Neuronal stem cell (in vitro differentiated cells): ENCODE measurements around the gene RNF44.

Experiments used
- DNase-seq: peaks from one replicate; pipeline ENCODE4 v3.0.0-alpha.2; 2013; ENCODE audit warnings: low spot score
- H2AFZ ChIP-seq: one replicate; pipeline ENCODE4 v1.6.1; 2013; ENCODE audit warnings: mild to moderate bottlenecking, low read length, inconsistent platforms
- H2AK5ac ChIP-seq: 2 replicates; pipeline ENCODE4 v1.6.1; 2013; ENCODE audit warnings: low read depth, mild to moderate bottlenecking, inconsistent platforms, low read length, moderate library complexity, mixed read lengths
- H2BK120ac ChIP-seq: 2 replicates; pipeline ENCODE4 v1.6.1; 2013; ENCODE audit warnings: low read depth, mild to moderate bottlenecking, inconsistent platforms, low read length, moderate library complexity, mixed read lengths
- H2BK12ac ChIP-seq: one replicate; pipeline ENCODE4 v1.6.1; 2013; ENCODE audit warnings: low read length, inconsistent platforms
- H2BK15ac ChIP-seq: 2 replicates; pipeline ENCODE4 v1.6.1; 2013; ENCODE audit warnings: mild to moderate bottlenecking, low read length, inconsistent platforms, mixed read lengths
- H2BK5ac ChIP-seq: one replicate; pipeline ENCODE4 v1.6.1; 2013; ENCODE audit warnings: inconsistent platforms, mild to moderate bottlenecking, low read length, moderate library complexity
- H3K14ac ChIP-seq: one replicate; pipeline ENCODE4 v1.6.1; 2013; ENCODE audit warnings: low read length, inconsistent platforms
- H3K18ac ChIP-seq: 2 replicates; pipeline ENCODE4 v1.6.1; 2013; ENCODE audit warnings: low read length, inconsistent platforms
- H3K23ac ChIP-seq: 2 replicates; pipeline ENCODE4 v1.6.1; 2013; ENCODE audit warnings: low read depth, mild to moderate bottlenecking, mixed read lengths, low read length, inconsistent platforms; ENCODE audit not compliant: poor library complexity
- H3K27ac ChIP-seq: replicated peaks from 3 replicates; pipeline ENCODE4 v1.5.1; 2013; ENCODE audit warnings: low read length, inconsistent platforms
- H3K27me3 ChIP-seq, 3 experiments: 2 replicates each; pipeline ENCODE4 v1.6.1; 2013; ENCODE audit warnings: low read length in 3 of 3, mild to moderate bottlenecking in 2 of 3, inconsistent platforms in 1 of 3, low read depth in 1 of 3, mixed read lengths in 1 of 3, moderate library complexity in 1 of 3; ENCODE audit not compliant: control insufficient read depth in 3 of 3, insufficient read depth in 3 of 3
- H3K36me3 ChIP-seq, 2 donors: replicated peaks in 1 of 2; 2 replicates each; pipeline ENCODE4 v1.6.1; 2013; ENCODE audit warnings: low read length in 2 of 2; ENCODE audit not compliant: control insufficient read depth in 2 of 2, insufficient read depth in 2 of 2
- H3K4ac ChIP-seq: 2 replicates; pipeline ENCODE4 v1.6.1; 2013; ENCODE audit warnings: inconsistent platforms, mild to moderate bottlenecking, low read length, moderate library complexity
- H3K4me1 ChIP-seq, 2 donors: 1 replicate in 1 of 2; 2 replicates in 1 of 2; pipeline ENCODE4 v1.6.1; 2013; ENCODE audit warnings: low read length in 2 of 2, low read depth in 1 of 2; ENCODE audit not compliant: control insufficient read depth in 2 of 2, insufficient read depth in 1 of 2
- H3K4me2 ChIP-seq: one replicate; pipeline ENCODE4 v1.6.1; 2013; ENCODE audit warnings: mild to moderate bottlenecking, low read length, inconsistent platforms; ENCODE audit not compliant: insufficient read depth, poor library complexity, severe bottlenecking
- H3K4me3 ChIP-seq, 2 donors: 2 replicates each; pipeline ENCODE4 v1.5.1; 2013; ENCODE audit warnings: low read length in 2 of 2, mild to moderate bottlenecking in 2 of 2, inconsistent platforms in 1 of 2, moderate library complexity in 1 of 2
- H3K79me1 ChIP-seq: one replicate; pipeline ENCODE4 v1.6.1; 2013; ENCODE audit warnings: low read depth, mild to moderate bottlenecking, inconsistent platforms, low read length, moderate library complexity
- H3K9ac ChIP-seq: one replicate; pipeline ENCODE4 v1.6.1; 2013; ENCODE audit warnings: mild to moderate bottlenecking, low read depth, low read length, inconsistent platforms; ENCODE audit not compliant: poor library complexity
- H3K9me3 ChIP-seq, 2 donors: replicated peaks in 1 of 2; 2 replicates each; pipeline versions ENCODE3 to v1.6.1; 2013; ENCODE audit warnings: low read length in 2 of 2, mild to moderate bottlenecking in 2 of 2, inconsistent platforms in 1 of 2, low read depth in 1 of 2, mixed read lengths in 1 of 2, moderate library complexity in 1 of 2; ENCODE audit not compliant: control insufficient read depth in 2 of 2, insufficient read depth in 1 of 2
- H4K8ac ChIP-seq: one replicate; pipeline ENCODE4 v1.6.1; 2013; ENCODE audit warnings: low read depth, mild to moderate bottlenecking, inconsistent platforms, low read length, moderate library complexity
- H4K91ac ChIP-seq: one replicate; pipeline ENCODE4 v1.6.1; 2013; ENCODE audit warnings: low read length, low read depth, mild to moderate bottlenecking, inconsistent platforms; ENCODE audit not compliant: poor library complexity
- WGBS, 2 donors: extraction: QIAGEN DNeasy Blood & Tissue Kit; methylation state at CpG; one replicate each; pipeline ENCODE4 v1.1.7; 2013; ENCODE audit warnings: missing lambda C conversion rate in 2 of 2, mixed read lengths in 1 of 2; ENCODE audit not compliant: insufficient read length in 2 of 2, insufficient replicate concordance in 1 of 2; ENCODE audit errors: extremely low coverage in 2 of 2; 5-methylcytosine and 5-hydroxymethylcytosine counted together

RNF44 gene

GRCh38 chr5:176549871-176550270, 12.7 kb upstream of the RNF44 start:
- peaks cover 0 to 33% (median 8%) of the 10 kb centered on the region in 3 experiments for H3K27me3 ChIP-seq
- peak overlapping the region; percentile 36 for H3K18ac ChIP-seq
- peaks cover 5 to 7% of the 10 kb centered on the region in 2 donors for H3K4me1 ChIP-seq
- no CpG with 5 or more reads among the region's 7 CpGs for WGBS, 2 donors
- peak overlapping the region; percentile 17 for H3K14ac ChIP-seq
- H2BK15ac ChIP-seq: no peak overlapping the region
- H3K4me3 ChIP-seq: no peak overlapping the region
- H2BK5ac ChIP-seq: no peak overlapping the region
- H4K8ac ChIP-seq: no peak overlapping the region
- H2AFZ ChIP-seq: no peak overlapping the region
- peak overlapping the region; percentile 52 for H2BK12ac ChIP-seq
- H3K36me3 ChIP-seq: no peaks in the 10 kb centered on the region
- H3K9ac ChIP-seq: no peak overlapping the region
- no peak overlapping the region for H3K27ac ChIP-seq
- H3K9me3 ChIP-seq: no peaks in the 10 kb centered on the region
- H3K79me1 ChIP-seq: peaks cover 2% of the 10 kb centered on the region
- DNase-seq: no peak
- peak overlapping the region; percentile 47 for H2AK5ac ChIP-seq
- H3K23ac ChIP-seq: no peak overlapping the region
- no peak overlapping the region for H3K4ac ChIP-seq
- no peak overlapping the region for H4K91ac ChIP-seq
- H2BK120ac ChIP-seq: peak overlapping the region; percentile 42
- H3K4me2 ChIP-seq: no peak overlapping the region

GRCh38 chr5:176548967-176549444, 11.8 kb upstream of the RNF44 start, which contains the start of gene CDHR2:
Gene CDHR2 (plus strand): TSS chr5:176549342. CDS start chr5:176565353, 16,011 bp downstream.
- Histone ChIP-seq H3K36me3 (no peaks in the 10 kb centered on the region), H3K9me3 (no peaks in the 10 kb centered on the region), H3K18ac (peak within 1 kb of the TSS; percentile 78), H2AK5ac (peak within 1 kb of the TSS; percentile 47), H4K8ac (no peak within 1 kb of the TSS), H2BK5ac (no peak within 1 kb of the TSS), H3K27ac (no peak within 1 kb of the TSS), H2AFZ (no peak within 1 kb of the TSS), H2BK120ac (peak within 1 kb of the TSS; percentile 42), H4K91ac (peak within 1 kb of the TSS; percentile 79), H2BK15ac (peak within 1 kb of the TSS; percentile 92), H3K79me1 (peaks cover 2% of the 10 kb centered on the region), H3K9ac (peak within 1 kb of the TSS; percentile 70), H3K4me2 (no peak within 1 kb of the TSS), H3K4ac (no peak within 1 kb of the TSS), H3K4me1 (peaks cover 4% of the 10 kb centered on the region in 2 donors), H3K23ac (no peak within 1 kb of the TSS), H3K14ac (peak within 1 kb of the TSS; percentile 63), H2BK12ac (peak within 1 kb of the TSS; percentile 52), H3K27me3 (peaks cover 4 to 33% (median 15%) of the 10 kb centered on the region in 3 experiments), H3K4me3 (no peak within 1 kb of the TSS)
- WGBS, 2 donors: no CpG with 5 or more reads among the region's 18 CpGs
- no peak for DNase-seq

GRCh38 chr5:176547802-176548201, 10.6 kb upstream of the RNF44 start:
- Histone ChIP-seq H2AK5ac (no peak overlapping the region), H3K27ac (no peak overlapping the region), H3K9me3 (no peaks in the 10 kb centered on the region), H2BK5ac (no peak overlapping the region), H3K18ac (no peak overlapping the region), H2BK120ac (no peak overlapping the region), H3K4me1 (peaks cover 2 to 9% of the 10 kb centered on the region in 2 donors), H4K8ac (no peak overlapping the region), H3K23ac (no peak overlapping the region), H3K9ac (no peak overlapping the region), H3K4ac (no peak overlapping the region), H3K27me3 (peaks cover 4 to 24% (median 23%) of the 10 kb centered on the region in 3 experiments), H3K4me3 (no peak overlapping the region), H3K36me3 (no peaks in the 10 kb centered on the region), H3K14ac (no peak overlapping the region), H4K91ac (no peak overlapping the region), H2AFZ (no peak overlapping the region), H3K4me2 (no peak overlapping the region), H2BK12ac (no peak overlapping the region), H2BK15ac (no peak overlapping the region), H3K79me1 (peaks cover 2% of the 10 kb centered on the region)
- DNase-seq: no peak
- WGBS, 2 donors: no CpG with 5 or more reads among the region's 8 CpGs

GRCh38 chr5:176545737-176546509, 8.7 kb upstream of the RNF44 start:
- Histone ChIP-seq H3K79me1 (peaks cover 2% of the 10 kb centered on the region), H2AK5ac (peak overlapping the region; percentile 84), H2BK15ac (no peak overlapping the region), H3K9ac (no peak overlapping the region), H4K91ac (peak overlapping the region; percentile 94), H3K9me3 (no peaks in the 10 kb centered on the region), H3K4me3 (no peak overlapping the region), H3K4me1 (peaks cover 15 to 21% of the 10 kb centered on the region in 2 donors), H2BK12ac (peak overlapping the region; percentile 65), H3K18ac (no peak overlapping the region), H2AFZ (no peak overlapping the region), H3K36me3 (no peaks in the 10 kb centered on the region), H2BK120ac (peak overlapping the region; percentile 47), H3K23ac (peak overlapping the region; percentile 85), H3K14ac (peak overlapping the region; percentile 84), H3K27me3 (peaks cover 4 to 31% (median 18%) of the 10 kb centered on the region in 3 experiments), H3K4me2 (no peak overlapping the region), H2BK5ac (no peak overlapping the region), H4K8ac (no peak overlapping the region), H3K27ac (no peak overlapping the region), H3K4ac (no peak overlapping the region)
- DNase-seq: no peak
- WGBS, 2 donors: no CpG with 5 or more reads among the region's 13 CpGs
